Stimulated activated naive B cell treated with anti-CD40 and anti-IgM and Interleukin-4, amounts not matched to agents 10 μg/mL and 1 μg/mL and 100 μg/mL, for 72 hours (primary cell): Measurements from ENCODE around the gene KSR2.

Experiments
- ATAC-seq, 2 donors: fragments of 150-1000 bp; cut with Tn5 transposase; replicated peaks; 2 replicates each; pipeline ENCODE4 v1.10.0; 2021; ENCODE audit warnings: moderate library complexity in 1 of 2
- DNase-seq: peaks from one replicate; pipeline ENCODE4 v3.0.0; 2021
- H3K27ac Mint-ChIP-seq: one replicate; pipeline ENCODE4 v1.8.0; 2022; ENCODE audit warnings: mild to moderate bottlenecking, mixed read lengths
- H3K27me3 Mint-ChIP-seq, 2 donors: one replicate each; pipeline ENCODE4 v1.8.0; 2022; ENCODE audit warnings: mixed read lengths in 2 of 2
- H3K36me3 Mint-ChIP-seq, 2 donors: one replicate each; pipeline ENCODE4 v1.8.0; 2022; ENCODE audit warnings: mixed read lengths in 2 of 2, mild to moderate bottlenecking in 1 of 2
- H3K4me1 Mint-ChIP-seq, 2 donors: one replicate each; pipeline ENCODE4 v1.8.0; 2022; ENCODE audit warnings: mixed read lengths in 2 of 2, mild to moderate bottlenecking in 1 of 2
- H3K4me3 Mint-ChIP-seq, 2 donors: one replicate each; pipeline ENCODE4 v1.8.0; 2022; ENCODE audit warnings: mild to moderate bottlenecking in 2 of 2, mixed read lengths in 2 of 2, moderate library complexity in 1 of 2
- H3K9me3 Mint-ChIP-seq, 2 donors: one replicate each; pipeline ENCODE4 v1.8.0; 2022; ENCODE audit warnings: mixed read lengths in 2 of 2, mild to moderate bottlenecking in 1 of 2

The KSR2 gene

DNA sequence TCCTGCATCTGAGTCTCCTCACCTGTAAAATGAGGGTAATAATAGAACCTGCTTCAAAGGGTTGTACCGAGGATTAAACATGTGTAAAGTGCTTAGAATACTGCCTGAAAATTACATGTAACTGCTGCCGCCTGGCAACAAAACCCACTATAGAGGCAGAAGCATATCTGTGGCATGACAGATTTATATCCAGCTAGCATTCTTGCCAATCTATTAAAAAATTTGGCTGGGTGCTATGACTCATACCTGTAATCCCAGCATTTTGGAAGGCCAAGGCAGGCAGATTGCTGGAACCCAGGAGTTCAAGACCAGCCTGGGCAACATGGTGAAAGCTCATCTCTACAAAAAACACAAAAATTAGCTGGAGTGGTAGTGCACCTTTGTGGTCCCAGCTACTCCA is 16.4 kb upstream of the KSR2 start:
- Mint-ChIP-seq H3K27ac (no peak overlapping the region), H3K36me3 (peaks cover 3% of the 10 kb centered on the region in 2 donors), H3K4me1 (peaks cover 0 to 5% of the 10 kb centered on the region in 2 donors), H3K9me3 (peaks cover 0 to 2% of the 10 kb centered on the region in 2 donors), H3K4me3 (no peak overlapping the region), H3K27me3 (peaks cover 0 to 11% of the 10 kb centered on the region in 2 donors)
- DNase-seq, result no peak
- ATAC-seq, result no peak

DNA sequence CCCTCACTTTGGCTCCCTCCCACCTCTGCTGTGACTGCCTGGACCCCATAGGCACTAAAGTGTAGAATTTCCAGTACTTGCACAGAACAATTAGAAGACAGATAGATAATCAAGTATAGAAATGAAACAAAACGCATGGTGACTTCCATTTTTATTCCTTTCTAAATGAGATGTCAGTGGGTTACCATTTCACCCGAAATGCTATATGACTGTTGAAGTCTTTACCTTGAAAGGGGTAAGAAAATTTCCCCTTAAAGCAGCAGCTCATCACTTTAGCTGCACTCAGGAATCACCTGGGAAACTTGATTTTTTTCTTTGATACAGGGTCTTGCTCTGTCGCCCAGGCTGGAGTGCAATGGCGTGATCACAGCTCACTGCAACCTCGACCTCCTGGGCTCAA is 12.5 kb upstream of the KSR2 start:
- peaks cover 0 to 1% of the 10 kb centered on the region in 2 donors for H3K36me3 Mint-ChIP-seq
- H3K4me1 Mint-ChIP-seq, result peaks cover 0 to 5% of the 10 kb centered on the region in 2 donors
- ATAC-seq (peak; percentile 61 to 73), DNase-seq (no peak)
- H3K27ac Mint-ChIP-seq, result peak overlapping the region; percentile 65
- H3K4me3 Mint-ChIP-seq, result peak overlapping the region in 1 of 2 donors; percentile 8
- no peaks in the 10 kb centered on the region for H3K9me3 Mint-ChIP-seq
- H3K27me3 Mint-ChIP-seq, result peaks cover 8% of the 10 kb centered on the region in 2 donors

DNA sequence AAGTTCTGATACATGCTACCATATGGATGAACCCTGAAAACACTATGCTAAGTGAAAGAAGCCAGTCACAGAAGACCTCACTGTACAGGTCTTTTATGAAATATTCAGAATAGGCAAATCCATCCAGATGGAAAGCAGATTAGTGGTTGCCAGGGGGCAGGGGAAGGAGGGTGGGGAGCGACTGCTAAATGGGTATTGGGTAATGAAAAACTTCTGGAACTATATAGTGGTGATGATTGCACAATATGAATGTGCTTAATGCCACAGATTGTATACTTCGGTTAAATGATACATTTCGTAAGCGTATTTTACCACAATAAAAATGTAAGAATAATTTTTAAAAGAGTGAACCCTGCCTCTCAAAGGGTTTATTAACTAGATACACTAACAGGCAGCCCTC is 11.8 kb upstream of the KSR2 start:
- no peak for DNase-seq
- Mint-ChIP-seq H3K36me3 (peaks cover 0 to 1% of the 10 kb centered on the region in 2 donors), H3K27me3 (peaks cover 4 to 8% of the 10 kb centered on the region in 2 donors)

DNA sequence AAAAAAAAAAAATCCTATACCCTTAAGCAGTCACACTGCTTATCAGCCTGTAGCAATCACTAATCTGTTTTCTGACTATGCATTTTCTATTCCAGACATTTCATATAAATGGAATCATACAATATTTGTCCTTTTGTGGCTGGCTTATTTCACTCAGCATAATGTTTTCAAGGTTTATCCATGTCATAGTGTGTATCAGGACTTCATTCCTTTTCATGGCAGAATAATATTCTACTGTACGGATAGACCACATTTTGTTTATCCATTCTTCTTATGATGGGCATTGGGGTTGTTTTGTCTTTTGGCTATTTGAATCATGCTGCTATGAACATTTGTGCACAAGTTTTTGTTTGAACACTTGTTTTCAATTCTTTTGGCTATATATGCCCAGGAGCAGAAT is 8.6 kb upstream of the KSR2 start:
- no peak for ATAC-seq

More for the DNA sequence above, 11.8 kb upstream of the KSR2 start:
- Mint-ChIP-seq H3K4me1 (peaks cover 0 to 5% of the 10 kb centered on the region in 2 donors), H3K27ac (no peak overlapping the region), H3K4me3 (no peak overlapping the region), H3K9me3 (no peaks in the 10 kb centered on the region)
- ATAC-seq, result no peak

DNA sequence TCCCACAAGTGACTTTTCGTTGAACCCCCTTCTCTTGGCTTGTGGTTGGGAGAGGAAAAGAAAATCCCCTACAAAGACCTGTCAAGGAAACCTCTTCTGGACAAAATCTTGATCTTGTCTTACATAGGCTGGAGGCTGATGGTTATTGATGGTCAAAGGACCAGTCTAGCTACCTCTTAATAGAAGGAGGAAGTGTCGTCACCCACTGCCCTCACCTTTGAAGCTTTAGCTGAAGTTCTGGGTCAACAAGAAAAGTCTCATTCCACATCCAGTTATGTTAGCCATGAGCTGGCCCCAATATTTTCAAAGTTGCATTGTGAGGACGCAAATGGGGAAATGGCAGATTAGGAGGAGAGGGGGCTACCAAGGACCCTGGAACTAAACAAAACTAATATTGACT is 6.2 kb upstream of the KSR2 start:
- DNase-seq (no peak), ATAC-seq (no peak)
- peaks cover 21 to 38% of the 10 kb centered on the region in 2 donors for H3K27me3 Mint-ChIP-seq
- H3K4me3 Mint-ChIP-seq, result no peak overlapping the region
- peaks cover 2 to 8% of the 10 kb centered on the region in 2 donors for H3K36me3 Mint-ChIP-seq
- peaks cover 10 to 11% of the 10 kb centered on the region in 2 donors for H3K9me3 Mint-ChIP-seq
- no peaks in the 10 kb centered on the region for H3K4me1 Mint-ChIP-seq
- H3K27ac Mint-ChIP-seq, result no peak overlapping the region

More for the DNA sequence above, 8.6 kb upstream of the KSR2 start:
- Mint-ChIP-seq H3K4me1 (peaks cover 0 to 2% of the 10 kb centered on the region in 2 donors), H3K36me3 (peaks cover 0 to 1% of the 10 kb centered on the region in 2 donors), H3K4me3 (no peak overlapping the region), H3K9me3 (peaks cover 0 to 1% of the 10 kb centered on the region in 2 donors), H3K27me3 (peaks cover 8 to 22% of the 10 kb centered on the region in 2 donors), H3K27ac (no peak overlapping the region)
- no peak for DNase-seq

DNA sequence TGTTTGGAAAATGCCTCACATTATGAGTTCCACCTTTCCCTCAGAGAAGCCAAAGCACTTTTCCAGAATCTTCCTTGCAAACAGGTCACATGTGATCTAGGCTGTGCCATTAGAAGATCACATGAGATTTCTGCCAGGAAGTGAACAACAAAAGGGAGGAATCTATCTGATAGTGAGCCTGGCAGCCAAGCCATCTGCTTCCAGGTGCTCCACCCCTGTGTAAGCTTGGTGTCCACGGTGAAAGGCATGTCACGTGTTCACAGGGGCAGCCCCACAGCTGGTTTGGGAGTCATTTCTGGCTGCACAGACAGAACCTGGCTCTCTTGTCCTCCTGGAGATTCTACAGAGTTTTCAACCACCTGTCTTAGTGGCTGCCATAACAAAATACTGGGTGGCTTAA is 3.5 kb upstream of the KSR2 start:
- Mint-ChIP-seq H3K27me3 (peaks cover 39 to 54% of the 10 kb centered on the region in 2 donors), H3K4me1 (peaks cover 9 to 20% of the 10 kb centered on the region in 2 donors)

DNA sequence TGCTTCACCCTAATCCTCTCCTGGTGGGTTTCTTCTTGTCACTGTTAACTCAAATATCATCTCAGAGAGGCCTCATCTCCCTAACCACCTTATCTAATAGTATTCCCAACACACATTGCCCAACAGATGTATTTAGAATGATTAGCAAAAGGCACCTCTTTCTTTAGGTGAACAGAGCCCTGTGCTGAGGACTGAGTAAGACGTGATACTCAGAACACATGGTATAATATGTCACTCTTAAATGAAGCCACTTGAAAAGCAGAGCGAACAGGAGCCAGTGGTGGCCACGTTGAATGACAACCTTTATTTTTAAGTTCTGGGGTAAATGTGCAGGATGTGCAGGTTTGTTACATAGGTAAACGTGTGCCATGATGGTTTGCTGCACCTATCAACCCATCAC is 1.5 kb upstream of the KSR2 start:
- no peak overlapping the region for H3K4me3 Mint-ChIP-seq
- peaks cover 3 to 8% of the 10 kb centered on the region in 2 donors for H3K36me3 Mint-ChIP-seq
- H3K27ac Mint-ChIP-seq, result no peak overlapping the region
- ATAC-seq (no peak), DNase-seq (no peak)
- peaks cover 10 to 24% of the 10 kb centered on the region in 2 donors for H3K4me1 Mint-ChIP-seq
- H3K27me3 Mint-ChIP-seq, result peaks cover 57 to 71% of the 10 kb centered on the region in 2 donors
- H3K9me3 Mint-ChIP-seq, result peaks cover 11% of the 10 kb centered on the region in 2 donors

More for the DNA sequence above, 3.5 kb upstream of the KSR2 start:
- H3K9me3 Mint-ChIP-seq, result peaks cover 11% of the 10 kb centered on the region in 2 donors
- H3K27ac Mint-ChIP-seq, result no peak overlapping the region
- ATAC-seq (no peak), DNase-seq (no peak)
- H3K36me3 Mint-ChIP-seq, result peaks cover 3 to 8% of the 10 kb centered on the region in 2 donors
- no peak overlapping the region for H3K4me3 Mint-ChIP-seq

DNA sequence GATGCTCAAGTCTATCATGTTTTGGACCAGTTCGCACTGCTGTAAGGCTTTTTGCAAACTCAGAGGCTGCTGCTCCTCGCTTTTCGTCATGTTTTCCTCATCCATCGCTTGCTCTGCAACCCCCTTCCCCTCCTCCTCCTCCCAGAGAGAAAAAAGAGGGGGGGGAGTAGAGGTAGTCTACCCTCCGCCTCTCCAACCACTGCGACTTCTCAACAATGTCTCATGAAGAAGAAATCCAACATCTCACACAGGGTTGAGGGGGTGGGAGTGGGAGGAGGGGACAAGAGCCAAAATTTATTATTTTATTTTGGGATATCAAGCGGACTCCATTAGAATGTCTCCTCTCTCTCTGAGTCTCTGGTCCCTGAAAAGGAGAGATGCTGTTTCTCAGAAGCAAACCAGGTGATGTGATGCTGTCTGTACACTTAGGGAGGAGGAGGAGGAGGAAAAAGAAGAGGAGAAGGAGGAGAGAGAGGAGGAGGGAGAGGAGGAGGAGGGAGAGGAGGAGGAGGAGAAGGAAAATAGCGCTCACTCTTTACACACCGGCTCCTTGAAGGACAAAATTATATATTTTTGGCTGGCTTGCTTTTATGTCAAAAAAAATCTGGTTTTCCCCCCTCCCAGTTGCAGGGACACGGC is 520 bp downstream of the KSR2 start:
- no peak for DNase-seq
- Mint-ChIP-seq H3K27ac (no peak overlapping the region), H3K4me1 (peaks cover 10 to 24% of the 10 kb centered on the region in 2 donors), H3K36me3 (peaks cover 3 to 8% of the 10 kb centered on the region in 2 donors), H3K4me3 (peak overlapping the region; percentile 82 to 89), H3K27me3 (peaks cover 60 to 64% of the 10 kb centered on the region in 2 donors), H3K9me3 (peaks cover 11 to 12% of the 10 kb centered on the region in 2 donors)
- no peak for ATAC-seq

DNA sequence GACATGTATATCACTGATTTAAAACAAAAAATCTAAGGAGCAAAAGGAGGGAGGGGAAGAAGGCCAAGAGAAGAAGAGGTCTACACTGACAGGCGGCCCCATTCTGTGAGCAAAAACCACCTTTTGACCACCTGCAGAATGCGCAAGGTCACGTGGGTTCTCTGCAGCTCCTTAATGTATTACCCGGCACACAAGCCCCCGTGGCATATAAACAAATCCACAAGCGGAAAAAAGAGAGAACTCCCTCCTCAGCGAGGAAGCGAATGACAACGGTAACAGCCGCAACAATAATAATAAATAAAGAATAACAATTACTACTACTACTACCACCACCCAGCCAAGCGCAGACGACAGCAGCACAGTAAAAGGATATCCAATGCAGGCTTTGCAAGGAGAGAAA is 1.3 kb downstream of the KSR2 start:
- DNase-seq, result no peak
- no peak for ATAC-seq
- H3K36me3 Mint-ChIP-seq, result peaks cover 3 to 8% of the 10 kb centered on the region in 2 donors
- peak overlapping the region in 1 of 2 donors; percentile 25 for H3K4me3 Mint-ChIP-seq
- H3K9me3 Mint-ChIP-seq, result peaks cover 11 to 12% of the 10 kb centered on the region in 2 donors
- peaks cover 10 to 24% of the 10 kb centered on the region in 2 donors for H3K4me1 Mint-ChIP-seq
- peaks cover 57 to 60% of the 10 kb centered on the region in 2 donors for H3K27me3 Mint-ChIP-seq
- no peak overlapping the region for H3K27ac Mint-ChIP-seq

DNA sequence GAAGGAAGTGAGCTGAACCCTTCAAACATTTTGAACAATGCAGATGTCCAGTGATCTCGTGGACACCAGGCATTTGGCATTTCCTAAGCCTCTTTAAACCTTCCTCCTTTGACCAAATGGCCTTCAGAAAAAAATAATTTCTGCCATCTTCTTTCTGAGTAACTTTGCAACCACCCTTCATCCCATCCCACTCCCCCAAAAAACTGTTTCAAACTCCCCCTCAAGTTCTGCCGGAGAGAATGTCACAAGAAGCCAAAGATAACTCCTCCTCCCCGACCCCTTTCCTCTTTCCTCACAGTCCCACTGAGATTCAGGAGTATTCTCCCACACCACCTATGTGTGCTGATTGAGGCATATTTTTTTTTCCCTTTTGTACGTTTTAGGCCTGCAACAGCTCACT is 1.7 kb downstream of the KSR2 start:
- H3K4me1 Mint-ChIP-seq, result peaks cover 10 to 24% of the 10 kb centered on the region in 2 donors
- no peak for ATAC-seq
- H3K27me3 Mint-ChIP-seq, result peaks cover 54 to 59% of the 10 kb centered on the region in 2 donors
- no peak for DNase-seq
- H3K9me3 Mint-ChIP-seq, result peaks cover 10 to 11% of the 10 kb centered on the region in 2 donors
- H3K36me3 Mint-ChIP-seq, result peaks cover 3 to 7% of the 10 kb centered on the region in 2 donors
- no peak overlapping the region for H3K4me3 Mint-ChIP-seq
- H3K27ac Mint-ChIP-seq, result no peak overlapping the region

DNA sequence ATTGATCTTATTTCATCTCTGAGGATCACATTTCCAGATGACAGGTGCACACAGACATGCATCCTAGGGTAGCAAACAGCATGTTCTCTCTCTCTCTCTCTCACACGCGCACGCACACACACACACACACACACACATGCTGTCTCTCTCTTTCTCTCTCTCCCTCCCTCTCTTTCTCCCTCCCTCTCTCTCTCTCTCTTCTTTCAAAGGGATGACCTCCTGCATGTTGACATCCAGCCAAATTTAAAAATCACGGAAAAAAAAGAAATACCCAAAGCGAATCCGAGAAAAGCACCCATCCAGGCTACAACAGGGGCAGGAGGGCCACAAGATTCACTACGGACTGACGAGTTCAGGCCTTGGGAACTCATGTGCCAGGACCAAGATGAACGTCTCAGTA is 2.3 kb downstream of the KSR2 start:
- no peak for ATAC-seq
- DNase-seq, result no peak
- no peak overlapping the region for H3K4me3 Mint-ChIP-seq
- no peak overlapping the region for H3K27ac Mint-ChIP-seq
- H3K9me3 Mint-ChIP-seq, result peaks cover 5% of the 10 kb centered on the region in 2 donors
- H3K27me3 Mint-ChIP-seq, result peaks cover 49 to 55% of the 10 kb centered on the region in 2 donors
- H3K36me3 Mint-ChIP-seq, result peaks cover 2% of the 10 kb centered on the region in 2 donors
- peaks cover 10 to 24% of the 10 kb centered on the region in 2 donors for H3K4me1 Mint-ChIP-seq

DNA sequence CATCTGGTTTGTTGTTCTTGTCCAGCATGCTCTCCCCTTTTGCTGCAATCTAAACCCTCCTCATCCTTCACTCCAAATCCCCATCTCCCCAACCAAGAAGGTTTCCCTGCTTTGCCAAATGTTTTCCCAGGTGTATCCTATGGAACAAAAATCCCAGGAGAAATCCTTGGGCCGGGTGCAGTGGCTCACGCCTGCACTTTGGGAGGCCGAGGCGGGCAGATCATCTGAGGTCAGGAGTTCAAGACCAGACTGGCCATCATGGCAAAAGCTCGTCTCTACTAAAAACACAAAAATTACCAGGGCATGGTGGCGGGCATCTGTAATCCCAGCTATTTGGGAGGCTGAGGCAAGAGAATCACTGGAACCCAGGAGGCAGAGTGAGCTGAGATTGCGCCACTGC is 5.0 kb downstream of the KSR2 start:
- Mint-ChIP-seq H3K27me3 (peaks cover 32 to 48% of the 10 kb centered on the region in 2 donors), H3K4me3 (no peak overlapping the region), H3K36me3 (peaks cover 0 to 2% of the 10 kb centered on the region in 2 donors), H3K27ac (no peak overlapping the region), H3K9me3 (peaks cover 0 to 2% of the 10 kb centered on the region in 2 donors), H3K4me1 (peaks cover 6 to 15% of the 10 kb centered on the region in 2 donors)
- ATAC-seq (no peak), DNase-seq (no peak)

DNA sequence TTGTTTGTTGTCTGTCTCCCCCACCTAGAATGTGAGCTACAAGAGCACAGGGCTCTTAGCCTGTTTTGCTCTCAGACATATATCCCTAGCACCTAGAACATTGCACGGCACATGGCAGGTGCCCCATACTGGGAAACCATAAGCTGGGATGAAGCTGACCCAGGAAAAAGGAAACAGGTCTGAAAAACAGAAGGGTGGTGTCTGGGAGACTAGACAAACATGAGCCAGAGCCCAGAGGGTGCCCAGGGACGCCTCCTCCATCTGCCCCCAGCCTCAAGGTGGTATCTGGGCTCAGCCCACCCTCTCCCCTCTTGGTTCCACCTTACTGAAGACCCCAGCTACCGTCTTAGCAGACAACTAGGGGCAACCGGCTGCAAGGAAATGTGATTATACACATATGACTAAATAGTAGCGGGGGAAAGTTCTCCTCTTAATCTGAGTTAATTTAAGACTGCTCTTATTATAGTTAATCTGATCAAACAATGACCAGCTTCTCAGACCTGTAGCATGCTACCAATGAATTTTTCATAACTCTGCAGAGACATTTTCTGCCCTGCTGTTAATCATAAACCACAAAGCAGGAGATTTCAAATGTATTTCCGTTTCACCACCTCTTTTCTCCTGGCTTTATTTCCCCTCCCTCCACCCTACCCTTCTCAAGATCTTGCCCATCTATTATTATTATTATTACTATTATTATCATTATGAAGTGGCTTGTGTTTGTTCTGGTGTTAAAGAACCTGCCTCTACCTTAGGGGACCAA is 31.9 kb downstream of the KSR2 start:
- DNase-seq (no peak), ATAC-seq (no peak)
- Mint-ChIP-seq H3K4me3 (no peak overlapping the region), H3K27ac (no peak overlapping the region), H3K4me1 (no peaks in the 10 kb centered on the region), H3K27me3 (no peaks in the 10 kb centered on the region), H3K9me3 (no peaks in the 10 kb centered on the region), H3K36me3 (no peaks in the 10 kb centered on the region)

DNA sequence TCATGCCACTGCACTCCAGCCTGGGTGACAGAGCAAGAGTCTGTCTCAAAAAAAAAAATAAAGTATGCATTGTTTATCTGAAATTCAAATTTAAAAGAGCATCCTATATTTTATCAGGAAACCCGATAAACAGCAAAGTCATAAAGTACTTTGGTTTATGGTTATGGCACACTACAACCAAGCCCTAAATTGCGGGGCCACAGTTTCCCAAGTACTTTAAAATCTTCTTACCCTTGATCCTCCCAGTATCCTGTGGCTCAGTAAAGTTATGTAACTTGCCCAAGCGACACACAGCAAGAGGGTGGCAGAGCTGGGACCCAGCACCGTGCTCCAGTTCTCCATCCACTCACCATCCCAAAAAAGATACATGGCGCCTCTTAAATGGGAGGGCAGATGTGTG is 35.2 kb downstream of the KSR2 start:
- ATAC-seq, result no peak
- H3K27ac Mint-ChIP-seq, result no peak overlapping the region

More for the DNA sequence above, 35.2 kb downstream of the KSR2 start:
- no peaks in the 10 kb centered on the region for H3K4me1 Mint-ChIP-seq
- peaks cover 4% of the 10 kb centered on the region in 2 donors for H3K9me3 Mint-ChIP-seq
- no peaks in the 10 kb centered on the region for H3K27me3 Mint-ChIP-seq
- no peak for DNase-seq
- H3K36me3 Mint-ChIP-seq, result no peaks in the 10 kb centered on the region
- H3K4me3 Mint-ChIP-seq, result no peak overlapping the region
